ENCODE data around the gene EIF4EBP3. TPM values are rescaled to one million over a fixed set of nuclear protein-coding genes. Genes with fewer than 3 reads are reported as not detected.

The EIF4EBP3 gene
- total RNA-seq, 1 donor from 2014 or later, result 2.6 TPM

GRCh38 chr5:140563596-140563995 lies 16.1 kb downstream of the EIF4EBP3 start:
- FAIRE-seq (no peak), DNase-seq (ENCODE audit: low read depth) (no peak)
- Histone ChIP-seq H3K4me3 (ENCODE audit: low read depth, low read length) (peak overlapping the region; percentile 69), H3K36me3 (ENCODE audit: control insufficient read depth, insufficient read depth, low read length) (peaks cover 19% of the 10 kb centered on the region), H3K27me3 (ENCODE audit: control insufficient read depth, insufficient read depth, low read length) (no peaks in the 10 kb centered on the region)
- no peak for TF ChIP-seq CTCF (IDR thresholded peaks at IDR 0.05; ENCODE audit: insufficient read depth, low read length, severe bottlenecking)

GRCh38 chr5:140564196-140565023 lies 16.9 kb downstream of the EIF4EBP3 start, which contains the start of the genes APBB3 and SLC35A4:
TSS of gene APBB3 (minus strand) at chr5:140564598. CDS start at chr5:140564245, 353 bp downstream.
TSS of gene SLC35A4 (plus strand) at chr5:140564828. CDS start at chr5:140567170, 2,342 bp downstream.
- TF ChIP-seq CTCF (IDR thresholded peaks at IDR 0.05; ENCODE audit: insufficient read depth, low read length, severe bottlenecking), result no peak
- DNase-seq (ENCODE audit: low read depth), result peak; percentile 94
- peak within 1 kb of the TSS; percentile 69 for H3K4me3 ChIP-seq (ENCODE audit: low read depth, low read length)
- no peak for FAIRE-seq
- peaks cover 19% of the 10 kb centered on the region for H3K36me3 ChIP-seq (ENCODE audit: control insufficient read depth, insufficient read depth, low read length)
- H3K27me3 ChIP-seq (ENCODE audit: control insufficient read depth, insufficient read depth, low read length), result no peaks in the 10 kb centered on the region

GRCh38 chr5:140565024-140565779 lies 17.7 kb downstream of the EIF4EBP3 start:
- DNase-seq (ENCODE audit: low read depth) (peak; percentile 50), FAIRE-seq (no peak)
- Histone ChIP-seq H3K4me3 (ENCODE audit: low read depth, low read length) (peak overlapping the region; percentile 69), H3K27me3 (ENCODE audit: control insufficient read depth, insufficient read depth, low read length) (no peaks in the 10 kb centered on the region), H3K36me3 (ENCODE audit: control insufficient read depth, insufficient read depth, low read length) (peaks cover 19% of the 10 kb centered on the region)
- no peak for TF ChIP-seq CTCF (IDR thresholded peaks at IDR 0.05; ENCODE audit: insufficient read depth, low read length, severe bottlenecking)

GRCh38 chr5:140565780-140566095 lies 18.3 kb downstream of the EIF4EBP3 start:
- no peak for FAIRE-seq
- DNase-seq (ENCODE audit: low read depth), result peak; percentile 57
- peaks cover 19% of the 10 kb centered on the region for H3K36me3 ChIP-seq (ENCODE audit: control insufficient read depth, insufficient read depth, low read length)

GRCh38 chr5:140566665-140567064 lies 19.2 kb downstream of the EIF4EBP3 start:
- FAIRE-seq (no peak), DNase-seq (ENCODE audit: low read depth) (no peak)
- Histone ChIP-seq H3K27me3 (ENCODE audit: control insufficient read depth, insufficient read depth, low read length) (no peaks in the 10 kb centered on the region), H3K4me3 (ENCODE audit: low read depth, low read length) (no peak overlapping the region), H3K36me3 (ENCODE audit: control insufficient read depth, insufficient read depth, low read length) (peaks cover 19% of the 10 kb centered on the region)
- no peak for TF ChIP-seq CTCF (IDR thresholded peaks at IDR 0.05; ENCODE audit: insufficient read depth, low read length, severe bottlenecking)

More at GRCh38 chr5:140565780-140566095, 18.3 kb downstream of the EIF4EBP3 start:
- H3K27me3 ChIP-seq (ENCODE audit: control insufficient read depth, insufficient read depth, low read length), result no peaks in the 10 kb centered on the region
- H3K4me3 ChIP-seq (ENCODE audit: low read depth, low read length), result peak overlapping the region; percentile 69
- no peak for TF ChIP-seq CTCF (IDR thresholded peaks at IDR 0.05; ENCODE audit: insufficient read depth, low read length, severe bottlenecking)

Measured in bronchial epithelial cell (primary cell).